SU-DHL-6 (cell line): ENCODE data around the gene GNA14.

Experiments
- EZH2phosphoT487 ChIP-seq: fragments of 200-600 bp; sonication (generic), shearing (Covaris generic); conservative IDR thresholded peaks from 2 replicates; pipeline ENCODE4 v1.6.1; 2018; ENCODE audit warnings: mild to moderate bottlenecking, antibody characterized with exemption, low read length, moderate library complexity, mixed read lengths
- TF ChIP-seq, protein P1 (sequence below): fragments of 200-600 bp; sonication (generic); IDR thresholded peaks from one replicate; pipeline ENCODE4 v1.5.1; 2017; ENCODE audit warnings: antibody characterized with exemption, mild to moderate bottlenecking, low read length, moderate library complexity; ENCODE audit not compliant: insufficient read depth, poor library complexity, severe bottlenecking

DNA sequence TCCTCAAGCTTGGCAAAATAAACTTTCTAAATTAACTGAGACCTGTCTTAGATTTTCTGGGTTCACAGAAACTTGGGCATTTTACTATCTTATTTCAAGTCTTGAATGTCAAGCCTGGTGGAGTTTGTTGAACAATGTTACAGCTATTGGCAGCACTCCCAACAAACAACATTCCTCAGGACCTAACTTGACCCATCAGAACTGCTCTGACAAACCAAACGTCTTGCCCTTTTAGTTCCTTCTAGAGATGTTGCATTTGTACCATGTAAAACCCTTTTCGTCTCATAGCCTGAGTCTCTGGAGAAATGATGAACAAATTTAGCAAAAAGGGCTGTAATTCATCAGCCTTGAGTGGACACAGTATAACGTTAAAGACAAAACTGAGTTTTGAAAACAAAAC lies 51.1 kb downstream of the GNA14 start:
- TF ChIP-seq, protein P1, sequence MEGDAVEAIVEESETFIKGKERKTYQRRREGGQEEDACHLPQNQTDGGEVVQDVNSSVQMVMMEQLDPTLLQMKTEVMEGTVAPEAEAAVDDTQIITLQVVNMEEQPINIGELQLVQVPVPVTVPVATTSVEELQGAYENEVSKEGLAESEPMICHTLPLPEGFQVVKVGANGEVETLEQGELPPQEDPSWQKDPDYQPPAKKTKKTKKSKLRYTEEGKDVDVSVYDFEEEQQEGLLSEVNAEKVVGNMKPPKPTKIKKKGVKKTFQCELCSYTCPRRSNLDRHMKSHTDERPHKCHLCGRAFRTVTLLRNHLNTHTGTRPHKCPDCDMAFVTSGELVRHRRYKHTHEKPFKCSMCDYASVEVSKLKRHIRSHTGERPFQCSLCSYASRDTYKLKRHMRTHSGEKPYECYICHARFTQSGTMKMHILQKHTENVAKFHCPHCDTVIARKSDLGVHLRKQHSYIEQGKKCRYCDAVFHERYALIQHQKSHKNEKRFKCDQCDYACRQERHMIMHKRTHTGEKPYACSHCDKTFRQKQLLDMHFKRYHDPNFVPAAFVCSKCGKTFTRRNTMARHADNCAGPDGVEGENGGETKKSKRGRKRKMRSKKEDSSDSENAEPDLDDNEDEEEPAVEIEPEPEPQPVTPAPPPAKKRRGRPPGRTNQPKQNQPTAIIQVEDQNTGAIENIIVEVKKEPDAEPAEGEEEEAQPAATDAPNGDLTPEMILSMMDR: no peak
- no peak for TF ChIP-seq EZH2phosphoT487
